GM12872 (cell line): Measurements from ENCODE around the gene NEGR1.

Experiments
- TF ChIP-seq, protein P1 (sequence below): IDR thresholded peaks from 3 replicates; pipeline ENCODE4 v1.5.1; 2011; ENCODE audit warnings: low read depth, mild to moderate bottlenecking, low read length, moderate library complexity; ENCODE audit not compliant: insufficient read depth

The NEGR1 gene

DNA sequence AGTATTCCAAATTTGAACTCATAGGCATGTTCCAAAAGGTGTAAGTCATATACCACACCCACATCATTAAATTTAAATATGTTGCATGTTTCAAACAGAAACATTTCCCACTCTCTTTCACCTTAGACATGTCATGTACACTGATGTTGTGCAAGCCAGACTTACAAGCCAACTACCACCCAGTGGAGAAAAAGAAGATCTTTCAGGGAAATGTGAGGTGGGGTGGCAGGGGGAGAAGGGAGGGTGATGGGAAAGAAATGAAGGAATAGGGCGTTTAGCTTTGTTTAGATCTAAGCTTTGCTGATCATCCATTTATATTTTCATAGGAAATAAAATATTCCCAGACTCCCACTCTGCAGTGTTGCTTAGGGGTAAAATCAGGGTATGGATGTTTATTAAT lies 1.6 kb downstream of the NEGR1 start:
- TF ChIP-seq, protein P1, sequence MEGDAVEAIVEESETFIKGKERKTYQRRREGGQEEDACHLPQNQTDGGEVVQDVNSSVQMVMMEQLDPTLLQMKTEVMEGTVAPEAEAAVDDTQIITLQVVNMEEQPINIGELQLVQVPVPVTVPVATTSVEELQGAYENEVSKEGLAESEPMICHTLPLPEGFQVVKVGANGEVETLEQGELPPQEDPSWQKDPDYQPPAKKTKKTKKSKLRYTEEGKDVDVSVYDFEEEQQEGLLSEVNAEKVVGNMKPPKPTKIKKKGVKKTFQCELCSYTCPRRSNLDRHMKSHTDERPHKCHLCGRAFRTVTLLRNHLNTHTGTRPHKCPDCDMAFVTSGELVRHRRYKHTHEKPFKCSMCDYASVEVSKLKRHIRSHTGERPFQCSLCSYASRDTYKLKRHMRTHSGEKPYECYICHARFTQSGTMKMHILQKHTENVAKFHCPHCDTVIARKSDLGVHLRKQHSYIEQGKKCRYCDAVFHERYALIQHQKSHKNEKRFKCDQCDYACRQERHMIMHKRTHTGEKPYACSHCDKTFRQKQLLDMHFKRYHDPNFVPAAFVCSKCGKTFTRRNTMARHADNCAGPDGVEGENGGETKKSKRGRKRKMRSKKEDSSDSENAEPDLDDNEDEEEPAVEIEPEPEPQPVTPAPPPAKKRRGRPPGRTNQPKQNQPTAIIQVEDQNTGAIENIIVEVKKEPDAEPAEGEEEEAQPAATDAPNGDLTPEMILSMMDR, result no peak

DNA sequence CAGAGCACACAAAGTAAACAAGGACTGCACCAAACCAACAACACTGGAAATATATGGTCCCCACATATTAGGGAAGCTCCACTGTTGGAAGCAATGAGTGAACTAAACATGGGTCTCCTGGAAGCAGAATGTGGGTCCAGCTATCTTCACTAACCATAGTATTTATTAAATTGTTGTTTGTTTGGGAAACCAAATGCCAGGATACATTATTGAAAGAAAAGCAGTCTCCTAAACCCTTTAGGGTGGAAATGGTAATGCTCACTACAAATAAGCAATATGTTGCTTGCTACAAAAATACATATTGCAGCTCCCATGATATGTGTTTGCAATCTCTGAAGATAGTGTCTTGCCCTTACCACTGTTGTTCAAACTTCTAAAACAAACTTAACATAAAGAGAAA lies 2.2 kb downstream of the NEGR1 start:
- TF ChIP-seq, protein P1, result no peak

DNA sequence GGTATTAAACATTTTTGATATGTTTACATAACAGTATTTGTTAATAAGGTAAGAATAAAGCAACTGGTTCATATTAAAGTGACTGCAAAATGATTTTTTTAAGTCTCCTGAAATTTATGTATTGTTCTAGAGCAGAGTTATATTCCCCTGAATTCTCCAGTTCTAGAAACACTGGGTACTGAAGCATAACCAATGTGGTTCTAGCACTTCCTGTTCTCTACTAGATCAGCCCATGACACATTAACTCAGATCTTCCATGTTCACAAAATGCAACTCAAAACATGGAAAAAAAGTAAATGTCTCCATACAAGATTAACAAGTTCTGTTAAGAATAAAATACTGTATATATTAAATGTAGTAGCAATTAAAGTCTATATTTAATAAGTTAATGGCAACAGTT lies 3.9 kb downstream of the NEGR1 start:
- TF ChIP-seq, protein P1, result no peak

DNA sequence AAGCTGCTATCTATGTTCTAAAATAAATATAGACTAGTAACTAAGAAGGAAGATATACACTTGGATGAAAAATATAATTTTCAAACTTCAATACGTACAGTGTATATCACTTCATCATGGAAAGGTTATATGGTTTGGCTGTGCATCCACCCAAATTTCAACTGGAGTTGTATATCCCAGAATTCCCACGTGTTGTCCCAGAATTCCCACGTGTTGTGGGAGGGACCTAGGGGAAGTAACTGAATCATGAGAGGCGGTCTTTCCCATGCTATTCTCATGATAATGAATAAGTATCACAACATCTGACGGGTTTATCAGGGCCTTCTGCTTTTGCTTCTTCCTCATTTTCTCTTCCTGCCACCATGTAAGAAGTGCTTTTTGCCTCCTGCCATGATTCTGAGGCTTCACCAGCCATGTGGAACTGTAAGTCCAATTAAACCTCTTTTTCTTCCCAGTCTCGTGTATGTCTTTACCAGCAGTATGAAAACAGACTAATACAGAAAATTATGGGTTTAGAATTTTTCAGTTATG lies 10.7 kb downstream of the NEGR1 start:
- TF ChIP-seq, protein P1, result no peak

DNA sequence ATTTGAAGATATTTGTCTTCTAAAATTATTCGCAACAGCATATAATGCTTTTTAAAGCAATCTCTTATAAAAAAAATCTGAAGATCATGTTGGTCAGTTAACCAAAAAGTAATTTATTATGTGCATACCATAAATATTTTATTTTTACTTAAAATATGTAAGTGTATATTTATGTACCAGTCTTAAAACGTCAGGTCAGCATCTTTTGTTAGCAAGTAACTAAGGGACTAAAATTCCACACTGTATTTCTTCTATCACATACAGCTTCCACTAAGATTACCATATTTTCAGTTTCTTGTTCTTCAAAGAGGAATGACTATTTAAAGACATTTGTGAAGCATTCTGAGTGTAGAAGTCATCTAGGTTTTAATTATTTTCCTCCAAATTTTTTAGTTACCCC lies 19.6 kb downstream of the NEGR1 start:
- TF ChIP-seq, protein P1, result no peak

DNA sequence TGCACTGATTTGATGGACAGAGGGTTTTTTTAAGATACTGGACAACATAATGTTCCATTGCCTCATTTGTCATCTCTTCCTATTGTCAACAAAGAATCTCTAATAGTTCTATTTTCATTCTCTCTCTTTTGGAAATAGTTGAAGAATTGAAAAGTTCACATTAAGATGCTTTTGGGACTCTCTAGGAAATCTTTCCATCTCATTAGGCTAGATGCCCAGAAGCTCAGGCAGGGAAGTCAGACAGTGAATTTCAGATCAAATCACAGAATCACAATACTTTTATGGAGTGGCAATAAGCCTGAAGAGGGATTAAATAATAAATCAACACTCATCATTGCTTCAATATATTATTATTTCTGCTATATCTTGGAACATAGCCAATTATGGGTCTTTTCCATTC lies 29.2 kb downstream of the NEGR1 start:
- TF ChIP-seq, protein P1, result no peak

DNA sequence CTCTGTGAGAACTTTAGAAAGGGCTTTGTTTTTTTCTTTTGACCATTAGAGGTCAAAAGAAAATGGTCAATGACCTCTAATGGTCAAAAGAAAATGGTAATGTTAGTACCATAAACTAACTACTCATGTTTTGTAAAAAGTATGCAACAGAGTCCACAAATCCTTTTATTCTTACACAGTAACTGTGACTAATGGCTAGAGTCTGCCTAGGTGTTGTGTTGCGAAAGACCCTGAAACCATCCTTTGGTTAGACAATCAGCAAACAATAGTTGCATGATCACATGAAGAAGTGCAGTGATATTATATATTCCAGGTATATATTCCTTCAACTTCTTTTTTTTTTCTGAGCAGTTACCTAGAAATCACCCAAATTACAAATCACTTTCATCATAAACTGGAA lies 40.9 kb downstream of the NEGR1 start:
- TF ChIP-seq, protein P1, result no peak
